Measurements from ENCODE around the gene EHMT1.
"Not testable (repeated sequence)": the region's sequence is repeated elsewhere in the genome, so short reads cannot be mapped to it uniquely, and the experiment has no call there.

- TF ChIP-seq CTCF, POLR2A (IDR thresholded peaks at IDR 0.05): not testable (repeated sequence)
These were observed 191.1 kb downstream of the EHMT1 start for GRCh38 chr9:137809726-137810450.

Data from Peyer's patch (tissue), 4 donors.